ENCODE data around the gene ZC3H12A. TPM values are rescaled to one million over a fixed set of nuclear protein-coding genes. Genes with fewer than 3 reads are reported as not detected.

The ZC3H12A gene
- total and polyA plus RNA-seq, 10 of the 15 experiments (the other 5 are each of a cell fraction or from before 2014, with no cell fraction given): 0.35 to 30.2 (median 13.8) TPM

- WGBS (ENCODE audit: insufficient coverage, insufficient replicate concordance, low lambda C conversion rate, missing lambda C conversion rate): 0% methylated on average over 3 of the region's 5 CpGs
- SMC1A ChIA-PET (ENCODE audit: uncharacterized antibody, unreplicated experiment): interaction anchor here (0.8 to 3.6 kb wide), 10 partner anchors 8 to 205 kb away, joined by 3 to 36 read pairs (median 4); no protein-coding TSS in a partner anchor
These were observed 2.2 kb downstream of the ZC3H12A start for GRCh38 chr1:37476460-37477197.

More at GRCh38 chr1:37476460-37477197, 2.2 kb downstream of the ZC3H12A start:
- FAIRE-seq: no peak
- H4K20me1 ChIP-seq (ENCODE audit: control insufficient read depth, insufficient read depth): peaks cover 3% of the 10 kb centered on the region; the same call in 1 of the 2 replicates
- in situ Hi-C loops (cut with MboI): no loop called here
- peak overlapping the region; percentile 99 for H3K4me3 ChIP-seq
- CTCF ChIA-PET: interaction anchor here (0.8 to 7.8 kb wide), 8 partner anchors 11 to 516 kb away, joined by 3 to 127 read pairs (median 6); partner anchors contain the start of gene MEAF6
- peaks cover 72% of the 10 kb centered on the region for H3K79me2 ChIP-seq (ENCODE audit: control insufficient read depth, insufficient read depth, low read length)
- H3K9ac ChIP-seq (ENCODE audit: control insufficient read depth, insufficient read depth, low read length): peak overlapping the region; percentile 94
- H3K4me2 ChIP-seq (ENCODE audit: control insufficient read depth, insufficient read depth): peak overlapping the region; percentile 73
- H3K9me3 ChIP-seq (replicated peaks; ENCODE audit: control insufficient read depth, insufficient read depth, low read length): no peaks in the 10 kb centered on the region
- no peak for DNase-seq (ENCODE audit: low read depth, low spot score)
- H3K27me3 ChIP-seq (replicated peaks in 1 of 2; ENCODE audit: control insufficient read depth in 2 of 2, insufficient read depth in 2 of 2, low read length in 1 of 2): no peaks in the 10 kb centered on the region
- peaks cover 26% of the 10 kb centered on the region for H3K4me1 ChIP-seq (ENCODE audit: control insufficient read depth, insufficient read depth, low read length)
- intact Hi-C loops (cut with micrococcal nuclease; ENCODE audit: unreplicated experiment): no loop called here
- H2AFZ ChIP-seq (ENCODE audit: control insufficient read depth, low read depth, low read length): no peak overlapping the region
- RAD21 ChIA-PET (ENCODE audit: unreplicated experiment): interaction anchor here (1.0 to 10.4 kb wide), 8 partner anchors 10 to 213 kb away, joined by 3 to 82 read pairs (median 4); partner anchors contain the start of gene MEAF6
- TSS peak; percentile 67 for BruUV-seq (replicated peaks)
- ATAC-seq: no peak; the same call in 2 of the 3 replicates
- peak overlapping the region; percentile 99 for H3K27ac ChIP-seq (ENCODE audit: control insufficient read depth, insufficient read depth)
- TF ChIP-seq POLR2A (IDR thresholded peaks at IDR 0.05; ENCODE audit: low read depth, low read length) (0 out of 2 replicates have a peak, but pooled peaks have one; percentile 2), CEBPZ (IDR thresholded peaks at IDR 0.05; ENCODE audit: low read depth, low read length) (no peak), CBX5 (IDR thresholded peaks at IDR 0.05; ENCODE audit: low read depth) (no peak), KLF5 (IDR thresholded peaks at IDR 0.05; ENCODE audit: partially characterized antibody) (no peak), SREBF1 (IDR thresholded peaks at IDR 0.05; ENCODE audit: low read length) (no peak)
- POLR2A ChIA-PET: interaction anchor here (0.5 to 4.5 kb wide), 12 partner anchors 10 to 215 kb away, joined by 3 to 35 read pairs (median 10); partner anchors contain the start of genes CDCA8, MEAF6 and SNIP1
- H3K36me3 ChIP-seq (ENCODE audit: control insufficient read depth in 2 of 2, insufficient read depth in 2 of 2, low read length in 1 of 2): peaks cover 19 to 29% of the 10 kb centered on the region in 2 experiments

Measured in GM12878 (cell line).